ENCODE measurements around the gene CDH23.

GRCh38 chr10:71848325-71849275 lies 451.9 kb downstream of the CDH23 start:
- no peak for TF ChIP-seq CTCF (IDR thresholded peaks at IDR 0.05)
- TF ChIP-seq POLR2A (IDR thresholded peaks at IDR 0.05; ENCODE audit: low read depth) = no peak
